K562 (cell line): ENCODE data around the gene TXK.

Source experiments
- KDM2B ChIP-seq: fragments of 250-450 bp; sonication (Bioruptor Pico); IDR thresholded peaks from 2 replicates; pipeline ENCODE4 v1.8.0; 2021; ENCODE audit warnings: mild to moderate bottlenecking, moderate library complexity
- USF2 ChIP-seq: sonication (generic); formaldehyde crosslinking; IDR thresholded peaks from 2 replicates; pipeline ENCODE4 v1.5.0; 2020; ENCODE audit warnings: missing genetic modification reagents

- TF ChIP-seq KDM2B (CRISPR knock-in tag) (no peak), USF2 (CRISPR knock-in tag) (no peak)
These were observed 33.8 kb downstream of the TXK start for GRCh38 chr4:48100256-48100655.
